ENCODE data around the gene LDHAL6B. TPM values are rescaled to one million over a fixed set of nuclear protein-coding genes. Genes with fewer than 3 reads are reported as not detected.
A peak's percentile ranks its signal among the peaks of the same experiment; 100 is the strongest.
"Not testable (repeated sequence)": the region's sequence is repeated elsewhere in the genome, so short reads cannot be mapped to it uniquely, and the experiment has no call there.

The LDHAL6B gene
- total RNA-seq, 3 donors from 2014 or later = not detected

DNA sequence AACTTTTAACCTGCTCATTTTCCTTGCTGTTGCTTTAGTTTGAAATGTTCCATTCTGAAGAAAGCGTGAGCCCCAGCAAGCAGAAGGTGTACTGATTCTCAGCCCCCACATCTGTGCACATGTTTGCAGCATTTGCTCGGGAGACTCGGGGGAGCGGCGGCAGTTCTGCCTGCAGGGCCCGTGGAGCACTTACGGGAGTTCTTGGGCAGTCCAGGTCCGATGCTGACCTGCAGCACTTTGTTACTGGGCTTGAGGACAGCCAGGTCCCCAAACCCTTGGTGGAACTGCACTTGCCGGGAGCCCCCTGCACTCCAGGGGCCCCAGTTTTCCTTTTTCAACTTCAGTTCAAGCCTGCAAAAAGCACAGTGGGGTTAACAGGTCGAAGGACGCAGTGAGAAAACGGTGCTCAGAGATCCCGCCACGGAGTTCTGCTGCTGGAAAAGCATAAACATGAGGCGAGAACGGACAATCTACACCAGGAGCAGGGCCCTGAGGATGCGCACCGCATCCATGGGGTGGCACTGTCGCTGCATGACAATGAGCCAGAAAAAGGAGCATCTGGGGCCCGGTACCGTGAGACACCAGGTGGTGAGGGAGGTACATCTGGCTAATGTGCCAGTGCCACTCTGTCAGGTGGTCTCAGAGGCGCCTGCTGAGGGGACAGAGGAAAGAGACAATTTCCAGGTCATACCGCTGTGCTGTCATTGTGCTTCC, 45.6 kb upstream of the LDHAL6B start:
- intact Hi-C loops (cut with DNase I; ENCODE audit: low total_unique reads) = no loop called here
- H3K9me3 ChIP-seq = no peaks in the 10 kb centered on the region
- no peak overlapping the region for H3K4me3 ChIP-seq
- no peak for TF ChIP-seq POLR2AphosphoS5 (IDR thresholded peaks at IDR 0.05)
- TF ChIP-seq, protein P1, sequence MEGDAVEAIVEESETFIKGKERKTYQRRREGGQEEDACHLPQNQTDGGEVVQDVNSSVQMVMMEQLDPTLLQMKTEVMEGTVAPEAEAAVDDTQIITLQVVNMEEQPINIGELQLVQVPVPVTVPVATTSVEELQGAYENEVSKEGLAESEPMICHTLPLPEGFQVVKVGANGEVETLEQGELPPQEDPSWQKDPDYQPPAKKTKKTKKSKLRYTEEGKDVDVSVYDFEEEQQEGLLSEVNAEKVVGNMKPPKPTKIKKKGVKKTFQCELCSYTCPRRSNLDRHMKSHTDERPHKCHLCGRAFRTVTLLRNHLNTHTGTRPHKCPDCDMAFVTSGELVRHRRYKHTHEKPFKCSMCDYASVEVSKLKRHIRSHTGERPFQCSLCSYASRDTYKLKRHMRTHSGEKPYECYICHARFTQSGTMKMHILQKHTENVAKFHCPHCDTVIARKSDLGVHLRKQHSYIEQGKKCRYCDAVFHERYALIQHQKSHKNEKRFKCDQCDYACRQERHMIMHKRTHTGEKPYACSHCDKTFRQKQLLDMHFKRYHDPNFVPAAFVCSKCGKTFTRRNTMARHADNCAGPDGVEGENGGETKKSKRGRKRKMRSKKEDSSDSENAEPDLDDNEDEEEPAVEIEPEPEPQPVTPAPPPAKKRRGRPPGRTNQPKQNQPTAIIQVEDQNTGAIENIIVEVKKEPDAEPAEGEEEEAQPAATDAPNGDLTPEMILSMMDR (IDR thresholded peaks at IDR 0.05) = peak in 2 of 3 donors; percentile 21 to 28
- no peak for DNase-seq (ENCODE audit: low spot score in 2 of 2)
- H3K36me3 ChIP-seq = no peaks in the 10 kb centered on the region
- H3K27ac ChIP-seq = no peak overlapping the region
- no peaks in the 10 kb centered on the region for H3K27me3 ChIP-seq
- H3K4me1 ChIP-seq = peaks cover 6 to 13% of the 10 kb centered on the region in 2 donors

DNA sequence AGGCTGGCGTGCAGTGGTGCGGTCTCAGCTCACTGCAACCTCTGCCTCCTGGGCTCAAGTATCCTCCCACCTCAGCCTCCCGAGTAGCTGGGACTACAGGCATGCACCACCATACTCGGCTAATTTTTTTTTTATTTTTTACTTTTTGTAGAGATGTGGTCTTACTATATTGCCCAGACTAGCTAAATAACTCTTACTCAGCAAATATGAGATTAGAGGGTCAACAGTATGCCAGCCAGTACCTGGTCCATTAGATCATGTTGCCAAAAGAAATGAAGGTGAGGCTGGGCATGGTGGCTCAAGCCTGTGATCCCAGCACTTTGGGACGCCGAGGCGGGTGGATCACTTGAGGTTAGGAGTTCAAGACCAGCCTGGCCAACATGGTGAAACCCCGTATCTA, 44.6 kb upstream of the LDHAL6B start:
- DNase-seq (ENCODE audit: low spot score in 2 of 2); intact Hi-C loops (cut with DNase I; ENCODE audit: low total_unique reads); H3K36me3 ChIP-seq: not testable (repeated sequence)

DNA sequence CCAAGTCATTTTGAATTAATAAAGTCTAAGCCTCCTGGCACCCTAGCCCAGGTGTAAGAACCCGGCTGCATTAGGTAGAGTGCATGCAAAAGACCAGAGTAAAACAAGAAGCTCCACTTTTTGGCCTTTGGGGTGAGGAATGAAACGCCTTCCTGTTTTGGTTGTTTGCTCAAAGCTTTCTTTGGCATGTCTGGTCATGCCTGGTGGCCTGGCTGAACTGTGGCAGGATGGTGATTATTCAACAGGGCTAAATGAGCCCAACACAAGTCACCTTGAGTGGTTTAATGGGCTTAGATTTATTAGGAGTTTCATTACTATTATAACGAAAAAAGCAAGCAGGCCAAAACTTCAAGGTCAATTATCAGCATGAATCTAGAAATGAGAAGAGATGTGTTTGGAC, 40.9 kb upstream of the LDHAL6B start:
- H3K4me1 ChIP-seq = peaks cover 19 to 37% of the 10 kb centered on the region in 2 donors

More for the DNA sequence above, 44.6 kb upstream of the LDHAL6B start:
- H3K4me3 ChIP-seq, H3K27me3 ChIP-seq, H3K9me3 ChIP-seq, H3K27ac ChIP-seq: not testable (repeated sequence)
- peaks cover 13 to 23% of the 10 kb centered on the region in 2 donors for H3K4me1 ChIP-seq

DNA sequence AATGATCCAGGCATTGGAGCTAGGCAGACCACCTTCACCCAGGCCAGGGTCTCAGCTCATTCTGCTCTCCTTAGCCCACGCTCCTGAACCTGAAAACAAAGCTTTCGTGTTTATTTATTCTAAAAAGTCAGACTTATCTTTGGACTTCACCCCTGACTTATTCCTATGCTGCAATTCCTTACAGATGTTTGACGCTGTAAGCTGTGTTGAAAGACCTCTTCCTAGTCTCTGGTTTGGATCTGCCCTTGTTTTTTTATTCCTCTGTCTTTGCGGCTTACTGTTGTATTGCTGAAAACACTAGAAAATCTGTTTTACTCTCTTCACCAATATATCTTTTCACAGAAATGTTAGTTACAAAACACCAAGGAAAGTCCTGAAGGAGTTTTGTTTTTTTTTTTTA, 40.5 kb upstream of the LDHAL6B start:
- H3K27me3 ChIP-seq = no peaks in the 10 kb centered on the region
- TF ChIP-seq, protein P1 (IDR thresholded peaks at IDR 0.05) = no peak
- TF ChIP-seq POLR2AphosphoS5 (IDR thresholded peaks at IDR 0.05) (no peak), POLR2A (IDR thresholded peaks at IDR 0.05) (no peak)
- DNase-seq (ENCODE audit: low spot score in 2 of 2) = no peak
- no peaks in the 10 kb centered on the region for H3K36me3 ChIP-seq
- H3K27ac ChIP-seq = peak overlapping the region; percentile 94 to 98
- H3K4me3 ChIP-seq = no peak overlapping the region
- intact Hi-C loops (cut with DNase I; ENCODE audit: low total_unique reads) = no loop called here
- peaks cover 19 to 41% of the 10 kb centered on the region in 2 donors for H3K4me1 ChIP-seq
- no peaks in the 10 kb centered on the region for H3K9me3 ChIP-seq

More for the DNA sequence above, 40.9 kb upstream of the LDHAL6B start:
- Histone ChIP-seq H3K27me3 (no peaks in the 10 kb centered on the region), H3K9me3 (no peaks in the 10 kb centered on the region), H3K4me3 (no peak overlapping the region), H3K27ac (peak overlapping the region; percentile 94 to 98), H3K36me3 (no peaks in the 10 kb centered on the region)
- DNase-seq (ENCODE audit: low spot score in 2 of 2) = peak in 1 of 2 donors; percentile 78
- intact Hi-C loops (cut with DNase I; ENCODE audit: low total_unique reads) = no loop called here
- TF ChIP-seq POLR2AphosphoS5 (IDR thresholded peaks at IDR 0.05) = peak in 1 of 3 donors; percentile 58
- TF ChIP-seq, protein P1 (IDR thresholded peaks at IDR 0.05) = no peak
- TF ChIP-seq POLR2A (IDR thresholded peaks at IDR 0.05) = no peak

DNA sequence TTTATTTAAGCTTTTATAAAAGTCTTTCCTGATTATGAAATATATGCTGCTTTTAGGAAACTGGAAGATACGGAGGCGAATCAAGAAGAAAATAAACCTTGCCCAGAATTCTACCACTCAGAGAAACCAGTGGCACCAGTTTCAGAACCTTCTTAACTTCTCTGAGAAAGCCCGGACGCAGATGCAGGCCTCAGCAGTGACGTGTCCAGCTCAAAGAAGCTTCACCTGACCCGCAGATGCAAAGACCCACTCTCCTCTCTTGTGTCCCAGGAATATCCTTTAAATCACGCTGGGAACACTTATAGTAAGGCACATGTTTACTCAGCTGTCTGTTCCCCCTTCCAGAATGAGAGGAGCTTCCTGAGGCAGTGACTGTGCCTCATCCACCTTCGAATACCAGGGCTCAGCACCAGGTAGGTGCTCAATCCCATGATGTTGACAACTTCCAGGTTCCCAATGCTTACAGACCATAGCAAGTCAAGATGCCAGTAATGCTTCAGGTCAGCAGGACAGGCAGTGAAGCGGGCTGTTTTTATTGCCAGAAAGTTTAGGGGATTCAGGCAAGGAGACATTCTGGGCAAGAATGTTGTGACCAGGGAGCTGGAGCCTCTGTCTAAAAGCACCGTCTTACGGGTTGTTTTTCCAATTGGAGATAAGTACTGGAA, 39.9 kb upstream of the LDHAL6B start:
- intact Hi-C loops (cut with DNase I; ENCODE audit: low total_unique reads) = no loop called here
- no peak for DNase-seq (ENCODE audit: low spot score in 2 of 2)

More for the DNA sequence above, 39.9 kb upstream of the LDHAL6B start:
- Histone ChIP-seq H3K27ac (peak overlapping the region; percentile 94 to 98), H3K36me3 (no peaks in the 10 kb centered on the region), H3K4me3 (no peak overlapping the region), H3K4me1 (peaks cover 22 to 44% of the 10 kb centered on the region in 2 donors), H3K27me3 (no peaks in the 10 kb centered on the region), H3K9me3 (no peaks in the 10 kb centered on the region)
- TF ChIP-seq POLR2A (IDR thresholded peaks at IDR 0.05) (no peak), POLR2AphosphoS5 (IDR thresholded peaks at IDR 0.05) (no peak)
- TF ChIP-seq, protein P1 (IDR thresholded peaks at IDR 0.05) = no peak
